KOPT-K1 (cell line): ENCODE data around the gene SH3GL2.

Source experiments
- H3K27ac ChIP-seq: fragments of 200-600 bp; sonication (generic); 2 replicates; pipeline ENCODE4 v1.5.1; 2016; ENCODE audit warnings: antibody characterized with exemption, mild to moderate bottlenecking, low read depth, low read length; ENCODE audit not compliant: poor library complexity, severe bottlenecking
- H3K36me3 ChIP-seq: fragments of 200-600 bp; sonication (generic); 2 replicates; pipeline ENCODE4 v1.5.1; 2017; ENCODE audit warnings: antibody characterized with exemption, mild to moderate bottlenecking, low read length, moderate library complexity; ENCODE audit not compliant: insufficient read depth
- H3K9me3 ChIP-seq: fragments of 200-600 bp; sonication (generic); 2 replicates; pipeline ENCODE4 v1.5.1; 2017; ENCODE audit warnings: antibody characterized with exemption, low read length, mild to moderate bottlenecking; ENCODE audit not compliant: insufficient read depth, poor library complexity, severe bottlenecking

Gene SH3GL2

GRCh38 chr9:17776735-17777134 lies 197.9 kb downstream of the SH3GL2 start:
- Histone ChIP-seq H3K9me3 (no peaks in the 10 kb centered on the region), H3K27ac (no peak overlapping the region), H3K36me3 (no peaks in the 10 kb centered on the region)

- H3K36me3 ChIP-seq: no peaks in the 10 kb centered on the region
- H3K27ac ChIP-seq: no peak overlapping the region
- no peaks in the 10 kb centered on the region for H3K9me3 ChIP-seq
Observed at GRCh38 chr9:17777465-17777864, 198.6 kb downstream of the SH3GL2 start.

GRCh38 chr9:17782430-17783149 lies 203.7 kb downstream of the SH3GL2 start:
- Histone ChIP-seq H3K27ac (no peak overlapping the region), H3K36me3 (no peaks in the 10 kb centered on the region), H3K9me3 (no peaks in the 10 kb centered on the region)

GRCh38 chr9:17783227-17783626 lies 204.4 kb downstream of the SH3GL2 start:
- H3K27ac ChIP-seq: no peak overlapping the region
- no peaks in the 10 kb centered on the region for H3K36me3 ChIP-seq
- no peaks in the 10 kb centered on the region for H3K9me3 ChIP-seq

- no peak overlapping the region for H3K27ac ChIP-seq
- no peaks in the 10 kb centered on the region for H3K36me3 ChIP-seq
Observed at GRCh38 chr9:17789316-17789715, 210.4 kb downstream of the SH3GL2 start.

GRCh38 chr9:17793713-17794622 lies 215.1 kb downstream of the SH3GL2 start:
- Histone ChIP-seq H3K9me3 (no peaks in the 10 kb centered on the region), H3K27ac (no peak overlapping the region)

More at GRCh38 chr9:17789316-17789715, 210.4 kb downstream of the SH3GL2 start:
- H3K9me3 ChIP-seq: no peaks in the 10 kb centered on the region

GRCh38 chr9:17795744-17796143 lies 216.9 kb downstream of the SH3GL2 start:
- no peak overlapping the region for H3K27ac ChIP-seq
- H3K9me3 ChIP-seq: no peaks in the 10 kb centered on the region
- no peaks in the 10 kb centered on the region for H3K36me3 ChIP-seq

More at GRCh38 chr9:17793713-17794622, 215.1 kb downstream of the SH3GL2 start:
- H3K36me3 ChIP-seq: no peaks in the 10 kb centered on the region

GRCh38 chr9:17799369-17799768 lies 220.5 kb downstream of the SH3GL2 start:
- Histone ChIP-seq H3K36me3 (no peaks in the 10 kb centered on the region), H3K9me3 (no peaks in the 10 kb centered on the region), H3K27ac (no peak overlapping the region)

- H3K27ac ChIP-seq: no peak overlapping the region
- H3K36me3 ChIP-seq: no peaks in the 10 kb centered on the region
- H3K9me3 ChIP-seq: no peaks in the 10 kb centered on the region
Observed at GRCh38 chr9:17800418-17800817, 221.6 kb downstream of the SH3GL2 start.

- H3K9me3 ChIP-seq: no peaks in the 10 kb centered on the region
- no peak overlapping the region for H3K27ac ChIP-seq
- no peaks in the 10 kb centered on the region for H3K36me3 ChIP-seq
Observed at GRCh38 chr9:17802249-17802857, 223.5 kb downstream of the SH3GL2 start.

- Histone ChIP-seq H3K27ac (no peak overlapping the region), H3K36me3 (no peaks in the 10 kb centered on the region), H3K9me3 (no peaks in the 10 kb centered on the region)
Observed at GRCh38 chr9:17807613-17808282, 228.9 kb downstream of the SH3GL2 start.

GRCh38 chr9:17810317-17810716 lies 231.5 kb downstream of the SH3GL2 start:
- no peaks in the 10 kb centered on the region for H3K36me3 ChIP-seq
- no peak overlapping the region for H3K27ac ChIP-seq
- H3K9me3 ChIP-seq: no peaks in the 10 kb centered on the region

- Histone ChIP-seq H3K36me3 (no peaks in the 10 kb centered on the region), H3K27ac (no peak overlapping the region), H3K9me3 (no peaks in the 10 kb centered on the region)
Observed at GRCh38 chr9:17810728-17811571, 232.1 kb downstream of the SH3GL2 start.

- no peaks in the 10 kb centered on the region for H3K9me3 ChIP-seq
- H3K36me3 ChIP-seq: no peaks in the 10 kb centered on the region
- H3K27ac ChIP-seq: no peak overlapping the region
Observed at GRCh38 chr9:17813798-17814197, 234.9 kb downstream of the SH3GL2 start.
